Measurements from ENCODE around the gene TTC7B.

TTC7B gene

GRCh38 chr14:90483117-90483516, 333.1 kb downstream of the TTC7B start:
- no peak overlapping the region for H3K4me3 ChIP-seq (ENCODE audit: low read length)
- DNase-seq (ENCODE audit: low read depth, low spot score), result no peak

GRCh38 chr14:90475298-90475697, 340.9 kb downstream of the TTC7B start:
- H3K4me3 ChIP-seq (ENCODE audit: low read length), result no peak overlapping the region
- DNase-seq (ENCODE audit: low read depth, low spot score), result no peak
